ENCODE results near the gene ZSCAN30.

GRCh38 chr18:35264409-35264808 is 25.6 kb downstream of the ZSCAN30 start:
- TF ChIP-seq, protein P1, sequence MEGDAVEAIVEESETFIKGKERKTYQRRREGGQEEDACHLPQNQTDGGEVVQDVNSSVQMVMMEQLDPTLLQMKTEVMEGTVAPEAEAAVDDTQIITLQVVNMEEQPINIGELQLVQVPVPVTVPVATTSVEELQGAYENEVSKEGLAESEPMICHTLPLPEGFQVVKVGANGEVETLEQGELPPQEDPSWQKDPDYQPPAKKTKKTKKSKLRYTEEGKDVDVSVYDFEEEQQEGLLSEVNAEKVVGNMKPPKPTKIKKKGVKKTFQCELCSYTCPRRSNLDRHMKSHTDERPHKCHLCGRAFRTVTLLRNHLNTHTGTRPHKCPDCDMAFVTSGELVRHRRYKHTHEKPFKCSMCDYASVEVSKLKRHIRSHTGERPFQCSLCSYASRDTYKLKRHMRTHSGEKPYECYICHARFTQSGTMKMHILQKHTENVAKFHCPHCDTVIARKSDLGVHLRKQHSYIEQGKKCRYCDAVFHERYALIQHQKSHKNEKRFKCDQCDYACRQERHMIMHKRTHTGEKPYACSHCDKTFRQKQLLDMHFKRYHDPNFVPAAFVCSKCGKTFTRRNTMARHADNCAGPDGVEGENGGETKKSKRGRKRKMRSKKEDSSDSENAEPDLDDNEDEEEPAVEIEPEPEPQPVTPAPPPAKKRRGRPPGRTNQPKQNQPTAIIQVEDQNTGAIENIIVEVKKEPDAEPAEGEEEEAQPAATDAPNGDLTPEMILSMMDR (conservative IDR thresholded peaks at IDR 0.05), result no peak
- TF ChIP-seq ZFX (IDR thresholded peaks at IDR 0.05), result no peak

Data from C4-2B (cell line).